Stimulated activated CD4-positive, alpha-beta T cell treated with anti-CD3 and anti-CD28 coated beads, Interleukin-2, amount 100 ng/mL, for 4 hours (primary cell): ENCODE measurements around the gene MEIOC.
"Not testable (repeated sequence)": the region's sequence is repeated elsewhere in the genome, so short reads cannot be mapped to it uniquely, and the experiment has no call there.

Experiments
- DNase-seq: peaks from one replicate; pipeline ENCODE4 v3.0.0-alpha.2; 2020; ENCODE audit warnings: low read depth

Gene MEIOC

GRCh38 chr17:44655983-44656710 is at the start of gene MEIOC:
Gene MEIOC, plus strand, starts transcription at chr17:44656468. Its CDS starts 146 bp downstream, at chr17:44656614.
- no peak for DNase-seq

- no peak for DNase-seq
These were observed 49.6 kb upstream of the MEIOC start for GRCh38 chr17:44606658-44607057.

GRCh38 chr17:44607836-44608690 is 48.2 kb upstream of the MEIOC start:
- no peak for DNase-seq

GRCh38 chr17:44608727-44609435 is 47.4 kb upstream of the MEIOC start:
- DNase-seq: no peak

GRCh38 chr17:44610331-44610730 is 45.9 kb upstream of the MEIOC start:
- no peak for DNase-seq

GRCh38 chr17:44610871-44611270 is 45.4 kb upstream of the MEIOC start:
- no peak for DNase-seq

GRCh38 chr17:44614862-44615261 is 41.4 kb upstream of the MEIOC start:
- DNase-seq: no peak

- not testable (repeated sequence) for DNase-seq
These were observed 37.6 kb upstream of the MEIOC start for GRCh38 chr17:44618652-44619051.

GRCh38 chr17:44623070-44623725 is 33.1 kb upstream of the MEIOC start:
- no peak for DNase-seq

GRCh38 chr17:44627513-44628242 is 28.6 kb upstream of the MEIOC start:
- no peak for DNase-seq

- DNase-seq: no peak
These were observed 27.8 kb upstream of the MEIOC start for GRCh38 chr17:44628243-44629188.

GRCh38 chr17:44629314-44629713 is 27.0 kb upstream of the MEIOC start:
- DNase-seq: no peak

- DNase-seq: no peak
These were observed 25.6 kb upstream of the MEIOC start for GRCh38 chr17:44630703-44631102.

- DNase-seq: no peak
These were observed 22.3 kb upstream of the MEIOC start for GRCh38 chr17:44633998-44634397.

- DNase-seq: not testable (repeated sequence)
These were observed 21.9 kb upstream of the MEIOC start for GRCh38 chr17:44634401-44634800.

GRCh38 chr17:44636562-44636961 is 19.7 kb upstream of the MEIOC start:
- DNase-seq: no peak

- no peak for DNase-seq
These were observed 19.2 kb upstream of the MEIOC start for GRCh38 chr17:44637066-44637465.

GRCh38 chr17:44642834-44643233 is 13.4 kb upstream of the MEIOC start:
- DNase-seq: no peak

- DNase-seq: no peak
These were observed 10.9 kb upstream of the MEIOC start for GRCh38 chr17:44645341-44645740.

GRCh38 chr17:44646280-44646679 is 10.0 kb upstream of the MEIOC start:
- no peak for DNase-seq
